GM12892 (cell line): ENCODE measurements around the gene LPIN3.

Source experiments
- POLR2A ChIP-seq: IDR thresholded peaks from 2 replicates; pipeline ENCODE4 v1.6.1; 2011; ENCODE audit warnings: low read depth, low read length, control low read depth
- POLR2AphosphoS5 ChIP-seq: IDR thresholded peaks from 2 replicates; pipeline ENCODE4 v1.6.1; 2011; ENCODE audit warnings: low read depth, low read length, control low read depth
- TAF1 ChIP-seq: IDR thresholded peaks from 2 replicates; pipeline ENCODE4 v1.6.1; 2011; ENCODE audit warnings: low read depth, mild to moderate bottlenecking, control low read depth, low read length, borderline replicate concordance

DNA sequence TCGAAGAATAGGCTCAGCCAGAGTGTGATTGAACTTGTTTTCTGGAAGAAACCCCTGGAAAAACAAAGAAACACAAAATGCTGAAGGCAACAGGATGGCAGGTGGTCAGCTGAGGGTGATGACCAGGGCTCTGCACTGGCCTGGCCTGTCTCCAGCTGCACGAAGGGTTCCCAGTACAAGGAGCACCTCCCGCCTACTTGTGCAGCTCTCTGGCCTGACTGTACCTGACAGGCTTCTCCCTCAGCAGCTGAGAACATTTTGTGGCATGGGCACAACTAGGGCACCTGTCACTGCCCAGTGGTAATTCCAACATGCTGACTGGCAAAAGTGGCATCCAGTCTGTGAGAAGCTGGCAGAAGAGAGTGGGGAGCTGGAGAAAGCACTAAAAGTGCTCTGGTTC, 64.8 kb downstream of the LPIN3 start:
- no peak for TF ChIP-seq POLR2A
- TF ChIP-seq POLR2AphosphoS5 = no peak
- no peak for TF ChIP-seq TAF1
